Subcutaneous adipose tissue (tissue), 4 donors: ENCODE data around the gene KIF16B. TPM values are rescaled to one million over a fixed set of nuclear protein-coding genes. Genes with fewer than 3 reads are reported as not detected.

Experiments used
- total RNA-seq, 4 donors: library from RNA; depleted of rRNA; stranded (reverse); fragments of >200 nt; gene quantifications; one replicate each; pipeline ENCODE4 v1.1.0, GENCODE V29; 2016
- TF ChIP-seq, protein P1 (sequence below): fragments of 450-650 bp; IDR thresholded peaks from one replicate; pipeline ENCODE4 v1.5.1; 2016; ENCODE audit warnings: low read depth, mild to moderate bottlenecking, control low read depth, antibody characterized with exemption, moderate library complexity

The KIF16B gene
- total RNA-seq, 4 donors from 2014 or later = 20.0 to 39.1 (median 26.6) TPM

DNA sequence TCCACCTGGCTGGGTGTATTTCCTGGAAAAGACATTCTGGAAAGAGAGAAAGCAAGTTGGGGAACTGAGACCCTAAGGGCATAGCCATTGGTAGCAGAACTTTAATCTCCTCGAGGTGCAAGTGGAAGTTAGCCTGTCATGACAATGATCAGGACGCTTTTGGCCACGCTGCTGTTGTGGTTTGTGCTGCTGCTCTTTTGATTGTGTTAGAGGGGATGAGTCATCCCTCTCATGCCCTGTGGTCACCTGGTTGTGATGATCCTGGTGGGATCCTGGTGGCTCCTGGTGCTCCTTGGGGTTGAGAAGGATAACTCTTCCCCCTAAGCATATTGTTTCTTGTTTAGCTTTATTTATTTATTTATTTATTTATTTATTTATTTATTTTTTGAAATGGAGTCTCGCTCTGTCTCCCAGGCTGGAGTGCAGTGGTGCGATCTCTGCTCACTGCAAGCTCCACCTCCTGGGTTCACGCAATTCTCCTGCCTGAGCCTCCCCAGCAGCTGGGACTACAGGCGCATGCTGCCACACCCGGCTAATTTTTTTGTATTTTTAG lies 350.3 kb downstream of the KIF16B start:
- TF ChIP-seq, protein P1, sequence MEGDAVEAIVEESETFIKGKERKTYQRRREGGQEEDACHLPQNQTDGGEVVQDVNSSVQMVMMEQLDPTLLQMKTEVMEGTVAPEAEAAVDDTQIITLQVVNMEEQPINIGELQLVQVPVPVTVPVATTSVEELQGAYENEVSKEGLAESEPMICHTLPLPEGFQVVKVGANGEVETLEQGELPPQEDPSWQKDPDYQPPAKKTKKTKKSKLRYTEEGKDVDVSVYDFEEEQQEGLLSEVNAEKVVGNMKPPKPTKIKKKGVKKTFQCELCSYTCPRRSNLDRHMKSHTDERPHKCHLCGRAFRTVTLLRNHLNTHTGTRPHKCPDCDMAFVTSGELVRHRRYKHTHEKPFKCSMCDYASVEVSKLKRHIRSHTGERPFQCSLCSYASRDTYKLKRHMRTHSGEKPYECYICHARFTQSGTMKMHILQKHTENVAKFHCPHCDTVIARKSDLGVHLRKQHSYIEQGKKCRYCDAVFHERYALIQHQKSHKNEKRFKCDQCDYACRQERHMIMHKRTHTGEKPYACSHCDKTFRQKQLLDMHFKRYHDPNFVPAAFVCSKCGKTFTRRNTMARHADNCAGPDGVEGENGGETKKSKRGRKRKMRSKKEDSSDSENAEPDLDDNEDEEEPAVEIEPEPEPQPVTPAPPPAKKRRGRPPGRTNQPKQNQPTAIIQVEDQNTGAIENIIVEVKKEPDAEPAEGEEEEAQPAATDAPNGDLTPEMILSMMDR = no peak

Other genes with a start within 250 kb of the KIF16B start
- gene SNRPB2, start 156.6 kb upstream of the KIF16B start, total RNA-seq = 10 to 100 TPM; 12.6 to 33.9 (median 30.7) TPM
- not detected for gene OTOR, start 174.9 kb upstream of the KIF16B start, total RNA-seq